ENCODE data around the gene DPYD.

DPYD gene

DNA sequence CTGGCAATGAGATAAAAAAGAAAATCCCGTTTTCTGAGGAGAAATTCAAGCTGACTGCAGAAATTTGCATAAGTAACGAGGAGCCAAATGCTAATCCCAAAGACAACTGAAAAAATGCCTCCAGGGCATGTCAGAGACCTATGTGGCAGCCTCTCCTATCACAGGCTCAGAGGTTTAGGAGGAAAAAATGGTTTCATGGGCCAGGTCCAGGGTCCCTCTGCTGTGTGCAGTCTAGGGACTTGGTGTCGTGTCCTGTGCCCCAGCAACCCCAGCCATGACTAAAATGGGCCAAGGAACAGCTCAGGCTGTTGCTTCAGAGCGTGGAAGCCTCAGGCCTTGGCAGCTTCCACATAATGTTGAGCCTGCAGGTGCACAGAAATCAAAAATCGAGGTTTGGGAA is 456.5 kb downstream of the DPYD start:
- in situ Hi-C loops (cut with MboI; ENCODE audit: low sequenced_read_pairs) = no loop called here

DNA sequence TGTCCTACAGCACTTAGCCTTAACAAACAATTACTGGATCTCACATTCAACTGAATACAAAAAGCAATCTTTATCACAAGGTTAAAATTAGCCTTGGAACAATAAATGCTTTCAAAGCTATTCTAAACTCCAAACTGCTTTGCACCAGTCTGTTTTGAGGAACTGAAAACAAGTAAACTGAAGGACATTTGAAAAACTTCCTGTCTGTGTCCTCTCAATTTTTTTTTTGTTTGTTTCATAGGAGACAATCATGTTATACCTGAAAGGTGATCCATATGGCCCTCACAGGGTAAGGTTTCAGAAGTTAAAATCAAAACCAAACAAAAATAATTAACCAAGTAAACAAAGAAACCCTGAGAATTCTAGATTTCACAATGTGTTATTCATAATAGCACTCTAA is 459.1 kb downstream of the DPYD start:
- in situ Hi-C loops (cut with MboI; ENCODE audit: low sequenced_read_pairs) = no loop called here

DNA sequence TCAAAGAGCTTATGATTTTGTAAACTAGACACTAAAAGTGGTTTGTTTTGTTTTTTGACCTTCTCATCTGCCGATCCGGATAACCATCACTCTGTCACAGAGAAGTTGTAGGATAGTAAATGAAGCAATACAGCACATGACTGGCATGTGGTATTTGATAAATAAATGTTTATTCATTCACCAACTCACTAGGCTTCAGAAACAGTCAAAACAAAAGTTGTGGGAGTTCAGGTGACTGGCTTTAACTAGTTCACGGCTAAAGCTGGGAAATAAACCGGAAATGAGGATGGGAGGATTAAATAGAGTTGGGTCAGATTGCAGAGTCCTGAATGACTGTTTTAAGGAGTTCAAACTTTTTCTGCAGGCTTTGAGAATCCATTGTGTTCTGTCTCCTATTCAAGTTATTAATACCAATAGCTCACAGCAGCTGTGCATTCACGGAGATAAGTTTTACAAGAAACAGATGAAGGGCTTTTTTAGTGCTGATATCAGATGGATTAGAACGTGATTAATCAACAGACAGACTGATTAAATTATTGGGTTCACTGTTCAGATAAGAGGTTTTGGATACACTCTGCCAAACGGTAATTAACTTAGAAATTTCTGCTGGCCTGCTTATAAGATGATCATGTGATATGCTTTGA is 463.3 kb downstream of the DPYD start:
- in situ Hi-C loops (cut with MboI; ENCODE audit: low sequenced_read_pairs) = no loop called here

- in situ Hi-C loops (cut with MboI; ENCODE audit: low sequenced_read_pairs) = no loop called here
Observed at GRCh38 chr1:97451944-97452343, 468.9 kb downstream of the DPYD start.

DNA sequence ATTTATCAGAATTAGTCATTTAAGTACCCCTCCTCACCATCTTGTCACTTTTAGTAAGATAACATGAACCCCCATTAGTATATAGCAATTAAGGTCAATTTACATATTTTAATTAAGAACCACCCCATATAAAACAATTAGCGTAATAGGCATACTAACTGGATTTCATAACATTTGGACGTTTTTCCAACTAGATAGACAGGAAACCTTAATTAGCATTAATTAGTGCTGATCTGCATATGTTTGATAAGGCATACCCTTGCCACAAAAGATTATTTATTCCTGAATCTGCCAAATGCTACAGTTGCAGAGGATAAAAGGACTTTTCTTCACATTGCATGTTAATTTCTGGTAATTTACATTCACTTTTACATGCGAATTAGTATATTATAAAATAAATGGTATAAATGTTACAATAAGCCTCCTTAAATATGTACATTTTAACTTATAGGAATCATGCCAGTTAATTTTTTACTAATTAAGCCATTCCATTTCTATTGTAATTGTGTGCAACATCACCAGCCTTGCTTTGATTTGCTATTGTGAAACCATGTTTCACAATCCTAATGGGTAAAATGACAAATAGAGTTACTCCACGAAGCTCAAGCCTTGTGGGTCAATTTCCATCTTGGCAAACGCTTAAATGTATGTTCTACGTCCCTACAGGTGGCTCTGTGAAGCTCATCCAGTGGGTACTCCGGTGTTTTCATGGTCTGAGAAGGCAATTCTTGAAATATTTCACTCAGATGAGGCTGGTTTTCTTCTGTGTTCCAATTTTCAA is 469.6 kb downstream of the DPYD start:
- in situ Hi-C loops (cut with MboI; ENCODE audit: low sequenced_read_pairs) = no loop called here

- in situ Hi-C loops (cut with MboI; ENCODE audit: low sequenced_read_pairs) = no loop called here
Observed at GRCh38 chr1:97441966-97442365, 478.9 kb downstream of the DPYD start.

GRCh38 chr1:97433824-97434177 is 487.0 kb downstream of the DPYD start:
- in situ Hi-C loops (cut with MboI; ENCODE audit: low sequenced_read_pairs) = no loop called here

DNA sequence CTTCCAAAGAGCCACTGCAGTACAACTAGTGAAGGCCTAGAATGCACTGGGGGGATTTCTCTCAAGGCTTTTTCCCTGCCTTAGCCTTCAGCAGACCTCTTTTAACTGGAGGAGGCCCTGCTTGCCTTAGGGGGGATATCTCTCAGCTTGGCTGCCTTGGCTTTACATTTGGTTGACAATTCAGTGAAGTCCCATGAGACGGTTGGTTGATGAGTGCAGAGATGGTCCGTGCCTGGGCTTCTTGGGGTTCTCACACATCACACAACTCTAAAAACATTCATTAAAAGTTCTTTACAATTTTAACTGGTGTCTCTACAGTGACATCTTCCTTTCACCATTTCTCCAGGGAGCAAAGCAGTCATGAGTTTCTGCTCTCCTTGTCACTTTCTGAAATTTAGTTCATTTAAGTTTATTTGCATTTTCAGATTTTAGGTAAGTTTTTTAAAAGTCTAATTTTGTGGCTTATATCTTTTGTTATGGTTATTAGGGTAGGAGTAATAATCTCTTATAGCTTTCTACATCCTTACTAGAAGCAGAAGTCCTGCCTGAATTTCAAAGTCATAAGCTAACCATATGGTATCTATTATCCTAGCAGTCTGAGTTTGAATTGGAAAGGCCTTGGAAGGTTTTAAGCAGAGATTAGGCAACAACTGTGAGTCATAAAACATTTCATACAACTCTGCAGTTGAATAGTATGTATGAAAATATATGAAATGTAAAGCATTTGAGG is 487.6 kb downstream of the DPYD start:
- in situ Hi-C loops (cut with MboI; ENCODE audit: low sequenced_read_pairs) = no loop called here

- in situ Hi-C loops (cut with MboI; ENCODE audit: low sequenced_read_pairs) = no loop called here
Observed at GRCh38 chr1:97427371-97427770, 493.5 kb downstream of the DPYD start.

- in situ Hi-C loops (cut with MboI; ENCODE audit: low sequenced_read_pairs) = no loop called here
Observed at GRCh38 chr1:97424209-97424608, 496.6 kb downstream of the DPYD start.

DNA sequence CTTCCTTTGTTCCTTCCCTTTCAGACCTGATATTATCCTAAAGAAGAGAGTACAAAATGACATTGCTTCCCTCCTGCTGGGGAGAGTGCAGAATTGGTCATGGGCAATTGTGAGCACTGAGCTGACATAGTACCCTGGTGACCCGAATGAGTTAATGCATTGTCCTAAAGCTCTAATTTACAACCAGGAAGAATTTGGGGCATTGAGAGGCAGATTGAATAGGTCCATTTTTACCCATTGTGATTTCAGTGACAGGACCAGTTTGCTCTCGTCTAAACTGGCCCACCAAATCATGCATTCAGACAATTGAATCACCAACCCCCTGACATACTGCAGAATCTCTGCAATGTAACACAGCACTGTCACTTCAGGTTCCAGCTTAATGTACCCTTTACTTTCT is 497.4 kb downstream of the DPYD start:
- in situ Hi-C loops (cut with MboI; ENCODE audit: low sequenced_read_pairs) = no loop called here

GRCh38 chr1:97417661-97418060 is 503.2 kb downstream of the DPYD start:
- in situ Hi-C loops (cut with MboI; ENCODE audit: low sequenced_read_pairs) = no loop called here

DNA sequence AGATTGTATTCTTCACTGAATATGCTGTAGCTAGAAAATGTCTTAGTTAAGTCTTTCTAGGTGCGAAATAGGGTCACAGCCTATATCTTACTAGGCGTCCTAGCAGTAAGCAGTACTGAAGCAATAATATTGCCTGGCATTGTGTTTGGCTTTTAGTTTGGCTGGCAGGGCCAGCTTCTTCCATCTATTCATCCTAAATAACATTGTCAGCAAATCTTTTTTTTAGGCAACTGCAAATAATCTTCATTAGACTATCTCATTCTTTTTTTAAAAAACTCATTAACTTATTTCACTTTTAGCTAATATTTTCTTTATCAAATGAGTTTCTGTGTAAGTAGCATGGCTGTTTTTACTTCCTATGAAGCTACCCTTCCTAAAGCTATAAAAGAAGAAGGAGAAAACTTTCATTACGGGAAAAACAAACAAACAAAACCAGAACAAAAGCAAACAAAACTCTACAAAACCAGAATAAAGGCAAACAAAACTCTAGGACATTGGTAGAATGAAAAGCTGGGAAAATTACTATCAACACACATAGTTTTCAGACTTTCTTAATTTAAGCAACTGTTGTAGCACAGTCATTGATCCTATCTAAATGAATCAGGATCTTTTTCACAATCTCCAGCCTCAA is 506.0 kb downstream of the DPYD start:
- in situ Hi-C loops (cut with MboI; ENCODE audit: low sequenced_read_pairs) = no loop called here

DNA sequence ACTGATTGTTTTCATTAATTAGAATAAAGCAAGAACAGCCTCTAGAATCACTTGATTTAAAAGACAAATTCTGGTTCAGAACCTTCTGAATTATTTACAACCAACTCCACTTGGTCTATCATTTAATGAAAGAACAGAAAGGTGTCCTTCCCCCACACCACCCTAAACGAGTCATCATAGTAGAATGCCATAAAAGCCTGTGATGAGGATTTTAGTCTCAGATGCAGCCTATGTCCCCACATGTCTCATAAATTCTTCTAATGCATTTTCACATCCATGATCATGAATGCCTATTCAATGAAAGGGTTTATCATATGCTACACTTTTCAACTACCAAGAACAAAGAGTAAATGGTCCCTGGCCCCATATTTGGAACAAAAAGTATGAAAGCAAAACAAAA is 508.1 kb downstream of the DPYD start:
- in situ Hi-C loops (cut with MboI; ENCODE audit: low sequenced_read_pairs) = no loop called here

DNA sequence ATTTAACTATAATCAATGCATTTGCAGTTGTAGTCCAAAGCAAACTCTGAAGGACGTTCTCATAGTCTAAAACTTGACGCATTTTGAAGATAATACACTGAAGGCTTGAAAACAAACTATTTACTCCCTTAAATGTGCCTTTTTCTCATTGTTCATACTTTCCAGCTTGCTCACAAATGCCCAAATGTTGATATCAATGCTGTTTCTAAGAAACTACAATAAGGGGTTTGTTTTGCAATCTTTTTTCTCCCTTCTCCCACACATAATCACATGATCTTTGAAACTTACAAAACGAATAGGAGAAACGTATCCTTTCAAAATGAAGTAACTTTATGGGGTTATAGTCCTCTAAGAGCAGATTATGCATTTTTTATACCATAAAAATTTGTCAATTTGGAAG is 508.7 kb downstream of the DPYD start:
- in situ Hi-C loops (cut with MboI; ENCODE audit: low sequenced_read_pairs) = no loop called here

- in situ Hi-C loops (cut with MboI; ENCODE audit: low sequenced_read_pairs) = no loop called here
Observed at GRCh38 chr1:97396463-97396862, 524.4 kb downstream of the DPYD start.

GRCh38 chr1:97392701-97393100 is 528.1 kb downstream of the DPYD start:
- in situ Hi-C loops (cut with MboI; ENCODE audit: low sequenced_read_pairs) = no loop called here

GRCh38 chr1:97385536-97386277 is 535.1 kb downstream of the DPYD start:
- in situ Hi-C loops (cut with MboI; ENCODE audit: low sequenced_read_pairs) = no loop called here

- in situ Hi-C loops (cut with MboI; ENCODE audit: low sequenced_read_pairs) = no loop called here
Observed at GRCh38 chr1:97384294-97384968, 536.4 kb downstream of the DPYD start.

GRCh38 chr1:97383797-97384196 is 537.0 kb downstream of the DPYD start:
- in situ Hi-C loops (cut with MboI; ENCODE audit: low sequenced_read_pairs) = no loop called here

All from hTERT RPE-1 (cell line).